Osteocyte (in vitro differentiated cells): ENCODE data around the gene ATG2B. TPM values are rescaled to one million over a fixed set of nuclear protein-coding genes. Genes with fewer than 3 reads are reported as not detected.

Source experiments
- DNase-seq: peaks from one replicate; pipeline ENCODE4 v3.0.0; 2021; ENCODE audit warnings: mixed read lengths; ENCODE audit not compliant: unreplicated experiment; ENCODE audit errors: extremely low spot score
- H3K27ac Mint-ChIP-seq: one replicate; pipeline ENCODE4 v1.8.0; 2021; ENCODE audit warnings: mild to moderate bottlenecking, mixed read lengths; ENCODE audit not compliant: unreplicated experiment
- H3K27me3 Mint-ChIP-seq: one replicate; pipeline ENCODE4 v1.8.0; 2021; ENCODE audit warnings: mixed read lengths; ENCODE audit not compliant: unreplicated experiment
- H3K36me3 Mint-ChIP-seq: one replicate; pipeline ENCODE4 v1.8.0; 2021; ENCODE audit warnings: mixed read lengths; ENCODE audit not compliant: unreplicated experiment
- H3K4me1 Mint-ChIP-seq: one replicate; pipeline ENCODE4 v1.8.0; 2021; ENCODE audit warnings: mixed read lengths; ENCODE audit not compliant: unreplicated experiment
- H3K4me3 Mint-ChIP-seq: one replicate; pipeline ENCODE4 v1.8.0; 2021; ENCODE audit warnings: mild to moderate bottlenecking, moderate library complexity, mixed read lengths; ENCODE audit not compliant: unreplicated experiment
- H3K9me3 Mint-ChIP-seq: one replicate; pipeline ENCODE4 v1.8.0; 2021; ENCODE audit warnings: mixed read lengths; ENCODE audit not compliant: unreplicated experiment
- total RNA-seq: library from RNA; stranded (reverse); gene quantifications from 2 replicates; pipeline ENCODE4 v1.2.1, GENCODE V29; 2021
- TF ChIP-seq, protein P1 (sequence below): fragments of 200-600 bp; sonication (generic); IDR thresholded peaks from 2 replicates; pipeline ENCODE4 v1.5.0; 2021; ENCODE audit warnings: antibody characterized with exemption, mild to moderate bottlenecking, moderate library complexity

The ATG2B gene
- total RNA-seq, 1 donor from 2014 or later, result 26.9 TPM

DNA sequence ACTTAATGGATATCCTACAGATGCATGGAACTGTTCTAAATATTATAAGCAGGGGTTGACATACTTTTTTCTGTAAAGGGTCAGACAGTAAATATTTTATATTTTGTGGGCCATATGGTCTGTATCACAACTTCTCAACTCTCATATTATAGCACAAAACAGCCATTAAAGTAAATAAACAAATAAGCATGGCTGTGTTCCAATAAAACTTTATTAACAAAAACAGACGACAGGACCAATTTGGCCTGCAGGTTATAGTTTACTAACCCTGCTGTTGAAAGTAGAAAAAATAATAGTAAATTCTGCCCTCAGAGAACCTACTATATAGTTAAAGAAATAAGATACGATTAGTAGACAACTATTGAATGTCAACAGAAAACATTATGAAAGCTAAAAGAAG is 17.5 kb downstream of the ATG2B start:
- H3K27me3 Mint-ChIP-seq, result no peaks in the 10 kb centered on the region
- no peaks in the 10 kb centered on the region for H3K9me3 Mint-ChIP-seq
- peaks cover 3% of the 10 kb centered on the region for H3K36me3 Mint-ChIP-seq
- peaks cover 4% of the 10 kb centered on the region for H3K4me1 Mint-ChIP-seq
- H3K27ac Mint-ChIP-seq, result no peak overlapping the region
- H3K4me3 Mint-ChIP-seq, result no peak overlapping the region
- DNase-seq, result no peak
- TF ChIP-seq, protein P1, sequence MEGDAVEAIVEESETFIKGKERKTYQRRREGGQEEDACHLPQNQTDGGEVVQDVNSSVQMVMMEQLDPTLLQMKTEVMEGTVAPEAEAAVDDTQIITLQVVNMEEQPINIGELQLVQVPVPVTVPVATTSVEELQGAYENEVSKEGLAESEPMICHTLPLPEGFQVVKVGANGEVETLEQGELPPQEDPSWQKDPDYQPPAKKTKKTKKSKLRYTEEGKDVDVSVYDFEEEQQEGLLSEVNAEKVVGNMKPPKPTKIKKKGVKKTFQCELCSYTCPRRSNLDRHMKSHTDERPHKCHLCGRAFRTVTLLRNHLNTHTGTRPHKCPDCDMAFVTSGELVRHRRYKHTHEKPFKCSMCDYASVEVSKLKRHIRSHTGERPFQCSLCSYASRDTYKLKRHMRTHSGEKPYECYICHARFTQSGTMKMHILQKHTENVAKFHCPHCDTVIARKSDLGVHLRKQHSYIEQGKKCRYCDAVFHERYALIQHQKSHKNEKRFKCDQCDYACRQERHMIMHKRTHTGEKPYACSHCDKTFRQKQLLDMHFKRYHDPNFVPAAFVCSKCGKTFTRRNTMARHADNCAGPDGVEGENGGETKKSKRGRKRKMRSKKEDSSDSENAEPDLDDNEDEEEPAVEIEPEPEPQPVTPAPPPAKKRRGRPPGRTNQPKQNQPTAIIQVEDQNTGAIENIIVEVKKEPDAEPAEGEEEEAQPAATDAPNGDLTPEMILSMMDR, result no peak

GRCh38 chr14:96341323-96341722 is 21.8 kb downstream of the ATG2B start:
- TF ChIP-seq, protein P1, result no peak
- H3K4me3 Mint-ChIP-seq, result no peak overlapping the region
- H3K4me1 Mint-ChIP-seq, result peaks cover 13% of the 10 kb centered on the region
- DNase-seq, result no peak
- H3K36me3 Mint-ChIP-seq, result peaks cover 20% of the 10 kb centered on the region
- H3K9me3 Mint-ChIP-seq, result peaks cover 6% of the 10 kb centered on the region
- H3K27ac Mint-ChIP-seq, result no peak overlapping the region
- H3K27me3 Mint-ChIP-seq, result no peaks in the 10 kb centered on the region

DNA sequence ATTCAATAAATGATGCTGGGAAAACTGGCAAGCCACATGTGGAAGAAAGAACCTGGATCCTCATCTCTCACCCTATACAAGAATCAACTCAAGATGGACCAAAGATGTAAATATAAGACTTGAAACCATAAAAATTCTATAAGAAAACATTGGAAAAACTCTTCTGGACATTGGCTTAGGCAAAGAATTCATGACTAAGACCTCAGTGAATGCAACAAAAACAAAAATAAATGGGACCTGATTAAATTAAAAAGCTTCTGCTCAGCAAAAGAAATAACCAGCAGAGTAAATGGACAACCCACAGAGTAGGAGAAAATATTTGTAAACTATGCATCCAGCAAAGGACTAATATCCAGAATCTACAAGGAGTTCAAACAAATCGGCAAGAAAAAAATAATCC is 24.6 kb downstream of the ATG2B start:
- Mint-ChIP-seq H3K4me3 (no peak overlapping the region), H3K27me3 (no peaks in the 10 kb centered on the region), H3K9me3 (peaks cover 6% of the 10 kb centered on the region), H3K27ac (peak overlapping the region; percentile 54), H3K4me1 (peaks cover 11% of the 10 kb centered on the region), H3K36me3 (peaks cover 28% of the 10 kb centered on the region)
- TF ChIP-seq, protein P1, result no peak
- DNase-seq, result no peak

GRCh38 chr14:96324219-96324618 is 38.9 kb downstream of the ATG2B start:
- TF ChIP-seq, protein P1, result no peak
- no peaks in the 10 kb centered on the region for H3K27me3 Mint-ChIP-seq
- DNase-seq, result no peak
- no peak overlapping the region for H3K27ac Mint-ChIP-seq
- peaks cover 50% of the 10 kb centered on the region for H3K36me3 Mint-ChIP-seq
- no peak overlapping the region for H3K4me3 Mint-ChIP-seq
- no peaks in the 10 kb centered on the region for H3K4me1 Mint-ChIP-seq
- no peaks in the 10 kb centered on the region for H3K9me3 Mint-ChIP-seq

DNA sequence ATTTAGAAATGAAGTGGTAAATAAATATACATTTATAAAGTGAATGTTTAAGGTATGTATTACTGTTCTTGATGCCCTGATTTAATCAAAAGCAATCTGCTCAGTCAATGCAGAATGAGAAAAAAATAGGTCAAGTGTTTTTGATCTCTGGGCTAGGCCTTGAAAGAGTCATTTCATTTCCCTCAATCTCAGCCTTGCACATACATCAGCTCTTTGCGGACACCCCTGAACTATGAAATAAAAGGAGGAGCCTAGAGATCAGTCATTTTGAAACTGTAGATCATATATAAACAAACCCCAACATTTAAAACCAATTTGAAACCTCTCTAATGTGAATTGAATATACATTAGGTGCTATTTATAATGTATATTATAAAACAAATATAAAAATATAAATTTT is 42.5 kb downstream of the ATG2B start:
- peaks cover 61% of the 10 kb centered on the region for H3K36me3 Mint-ChIP-seq

More for the DNA sequence above, 42.5 kb downstream of the ATG2B start:
- Mint-ChIP-seq H3K27me3 (no peaks in the 10 kb centered on the region), H3K4me1 (no peaks in the 10 kb centered on the region), H3K9me3 (no peaks in the 10 kb centered on the region), H3K4me3 (no peak overlapping the region), H3K27ac (no peak overlapping the region)
- TF ChIP-seq, protein P1, result no peak
- no peak for DNase-seq
